ENCODE data around the gene AIFM2. TPM values are rescaled to one million over a fixed set of nuclear protein-coding genes. Genes with fewer than 3 reads are reported as not detected.
A peak's percentile ranks its signal among the peaks of the same experiment; 100 is the strongest.
"Not testable (repeated sequence)": the region's sequence is repeated elsewhere in the genome, so short reads cannot be mapped to it uniquely, and the experiment has no call there.

The AIFM2 gene
- 10.2 TPM for polyA plus RNA-seq (2013, experiment 1 of 2)
- 10.0 TPM for polyA plus RNA-seq (2013, experiment 2 of 2)

DNA sequence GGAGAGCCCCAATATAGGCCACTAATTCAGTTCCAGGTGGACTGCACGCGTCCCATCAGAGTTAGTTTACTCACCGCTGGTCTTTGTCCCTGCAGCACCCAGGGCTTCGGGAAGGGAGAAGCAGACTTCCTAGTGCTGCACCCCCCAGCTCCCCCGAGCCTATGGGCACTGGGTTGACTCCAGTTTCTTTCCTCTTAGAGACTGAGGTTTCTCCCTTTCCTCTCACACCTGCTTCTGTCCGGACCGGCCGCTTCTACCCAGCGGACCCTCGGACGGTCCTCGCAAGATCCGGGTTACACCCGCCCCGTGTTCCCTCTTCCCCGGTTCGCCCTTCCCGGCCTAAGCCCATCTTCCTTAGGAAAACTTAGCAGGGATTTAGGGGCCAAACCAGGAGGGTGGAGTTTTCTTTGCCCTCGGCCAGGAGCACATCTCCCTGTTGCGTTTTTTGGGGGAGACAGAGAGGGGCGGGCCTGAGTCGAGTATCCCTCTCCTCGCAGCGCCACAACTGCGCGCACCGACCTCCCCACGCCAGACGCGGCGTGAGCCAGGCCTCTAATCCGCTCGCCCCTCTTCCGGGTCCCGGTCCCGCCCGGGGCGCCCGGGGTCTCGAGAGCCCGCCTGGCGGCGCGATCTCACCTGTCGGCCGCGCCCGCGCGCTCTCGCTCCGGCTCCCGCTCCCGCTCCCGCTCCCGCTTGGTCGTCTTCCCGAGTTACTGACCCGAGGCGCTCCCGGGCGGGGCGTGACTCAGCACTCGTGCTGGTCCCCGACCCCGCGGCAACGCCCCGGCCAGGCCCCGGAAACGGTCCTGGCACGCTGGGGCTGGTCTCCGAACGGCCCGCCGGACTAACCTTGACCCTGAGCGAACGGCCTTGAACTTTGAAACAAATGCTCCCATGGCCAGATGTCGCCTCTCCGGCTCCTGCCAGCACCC lies at the start of gene AIFM2:
Gene AIFM2 (minus strand): TSS at position 728 of the 932 bp plus-strand sequence. CDS start 8,741 bp downstream, outside the sequence.
- Histone ChIP-seq H4K8ac (ENCODE audit: low read length) (peak within 1 kb of the TSS; percentile 90), H2AFZ (ENCODE audit: low read depth, low read length) (peak within 1 kb of the TSS; percentile 66), H3K9me3 (ENCODE audit: control insufficient read depth, low read length) (no peaks in the 10 kb centered on the region), H3K79me1 (replicated peaks; ENCODE audit: low read length, poor library complexity, severe bottlenecking) (peaks cover 5% of the 10 kb centered on the region), H2BK5ac (ENCODE audit: low read depth, low read length, poor library complexity, severe bottlenecking) (no peak within 1 kb of the TSS), H3K27me3 (ENCODE audit: control insufficient read depth in 1 of 2, insufficient read depth in 1 of 2, low read length in 2 of 2) (no peaks in the 10 kb centered on the region), H3K27ac (ENCODE audit: low read length, poor library complexity, severe bottlenecking) (no peak within 1 kb of the TSS), H2BK12ac (ENCODE audit: low read length in 2 of 2) (peak within 1 kb of the TSS; percentile 22 to 82), H3K23ac (ENCODE audit: low read length in 2 of 2) (peak within 1 kb of the TSS in 1 of 2 experiments; percentile 23), H3K4me3 (ENCODE audit: insufficient read depth in 1 of 2, low read depth in 1 of 2, low read length in 2 of 2) (peak within 1 kb of the TSS; percentile 61 to 91), H3K9ac (ENCODE audit: low read length) (peak within 1 kb of the TSS; percentile 93), H2BK120ac (ENCODE audit: low read depth, low read length) (peak within 1 kb of the TSS; percentile 75), H2BK15ac (ENCODE audit: low read depth, poor library complexity, severe bottlenecking) (peak within 1 kb of the TSS; percentile 97), H3K4ac (ENCODE audit: low read depth in 1 of 2, low read length in 2 of 2) (peak within 1 kb of the TSS; percentile 42 to 68), H3K36me3 (ENCODE audit: control insufficient read depth in 1 of 2, insufficient read depth in 2 of 2, low read depth in 1 of 2, low read length in 2 of 2) (peaks cover 2 to 27% of the 10 kb centered on the region in 2 experiments), H3K4me1 (ENCODE audit: control insufficient read depth, insufficient read depth, low read depth, low read length) (peaks cover 24% of the 10 kb centered on the region), H3K14ac (ENCODE audit: low read length in 2 of 2) (no peak within 1 kb of the TSS), H3K18ac (ENCODE audit: low read depth in 1 of 2, low read length in 2 of 2) (peak within 1 kb of the TSS; percentile 75 to 77), H2AK5ac (ENCODE audit: low read length, severe bottlenecking) (peak within 1 kb of the TSS; percentile 61), H4K91ac (ENCODE audit: low read length) (peak within 1 kb of the TSS; percentile 81), H3K4me2 (ENCODE audit: low read length, poor library complexity, severe bottlenecking) (peak within 1 kb of the TSS; percentile 92)
- WGBS = 6% methylated on average over 72 of the region's 80 CpGs
- peak; percentile 80 for DNase-seq

GRCh38 chr10:70179209-70179608 lies 46.6 kb upstream of the AIFM2 start:
- not testable (repeated sequence) for H3K27ac ChIP-seq (ENCODE audit: low read length, poor library complexity, severe bottlenecking); H3K9ac ChIP-seq (ENCODE audit: low read length); H4K8ac ChIP-seq (ENCODE audit: low read length); H2AK5ac ChIP-seq (ENCODE audit: low read length, severe bottlenecking); H2AFZ ChIP-seq (ENCODE audit: low read depth, low read length); H2BK5ac ChIP-seq (ENCODE audit: low read depth, low read length, poor library complexity, severe bottlenecking); H4K91ac ChIP-seq (ENCODE audit: low read length); DNase-seq; H3K23ac ChIP-seq (ENCODE audit: low read length in 2 of 2); H2BK15ac ChIP-seq (ENCODE audit: low read depth, poor library complexity, severe bottlenecking); H3K79me1 ChIP-seq (replicated peaks; ENCODE audit: low read length, poor library complexity, severe bottlenecking); H3K14ac ChIP-seq (ENCODE audit: low read length in 2 of 2); H3K4ac ChIP-seq (ENCODE audit: low read depth in 1 of 2, low read length in 2 of 2); H3K18ac ChIP-seq (ENCODE audit: low read depth in 1 of 2, low read length in 2 of 2); H3K9me3 ChIP-seq (ENCODE audit: control insufficient read depth, low read length); H3K36me3 ChIP-seq (ENCODE audit: control insufficient read depth in 1 of 2, insufficient read depth in 2 of 2, low read depth in 1 of 2, low read length in 2 of 2); H2BK120ac ChIP-seq (ENCODE audit: low read depth, low read length); H3K4me1 ChIP-seq (ENCODE audit: control insufficient read depth, insufficient read depth, low read depth, low read length); H3K4me2 ChIP-seq (ENCODE audit: low read length, poor library complexity, severe bottlenecking); H3K27me3 ChIP-seq (ENCODE audit: control insufficient read depth in 1 of 2, insufficient read depth in 1 of 2, low read length in 2 of 2); H2BK12ac ChIP-seq (ENCODE audit: low read length in 2 of 2); H3K4me3 ChIP-seq (ENCODE audit: insufficient read depth in 1 of 2, low read depth in 1 of 2, low read length in 2 of 2)
- WGBS = 82% methylated on average over 5 of the region's 8 CpGs

DNA sequence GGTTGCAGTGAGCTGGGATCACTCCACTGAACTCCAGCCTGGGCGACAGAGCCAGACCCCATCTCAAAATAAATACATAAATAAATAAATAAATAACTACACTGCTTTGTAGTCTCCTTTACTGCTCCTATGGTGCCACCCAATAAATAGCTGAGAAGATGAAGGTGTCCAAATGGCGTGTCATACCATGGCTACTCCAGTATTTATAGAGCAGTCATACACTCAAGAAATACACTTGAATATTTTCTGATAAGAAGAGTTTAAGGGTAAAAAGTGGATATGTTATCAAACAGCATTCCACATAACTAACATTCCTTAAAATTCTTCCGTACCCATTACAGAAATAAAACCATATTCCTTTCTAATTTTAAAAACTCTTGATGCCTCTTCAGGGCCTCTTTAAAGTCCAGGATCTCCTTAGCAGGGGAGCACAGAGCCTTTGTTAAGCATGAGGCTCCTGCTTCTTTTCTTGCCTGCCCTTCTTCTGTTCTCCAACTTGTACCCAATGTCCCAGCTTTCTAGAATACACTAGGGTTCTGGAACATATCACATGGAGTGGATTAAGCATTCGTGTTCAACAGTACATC lies 45.6 kb upstream of the AIFM2 start:
- H2BK5ac ChIP-seq (ENCODE audit: low read depth, low read length, poor library complexity, severe bottlenecking) = no peak overlapping the region
- no peaks in the 10 kb centered on the region for H3K79me1 ChIP-seq (replicated peaks; ENCODE audit: low read length, poor library complexity, severe bottlenecking)
- no peak overlapping the region for H2AK5ac ChIP-seq (ENCODE audit: low read length, severe bottlenecking)
- H3K23ac ChIP-seq (ENCODE audit: low read length in 2 of 2) = no peak overlapping the region
- no peaks in the 10 kb centered on the region for H3K36me3 ChIP-seq (ENCODE audit: control insufficient read depth in 1 of 2, insufficient read depth in 2 of 2, low read depth in 1 of 2, low read length in 2 of 2)
- H3K27me3 ChIP-seq (ENCODE audit: control insufficient read depth in 1 of 2, insufficient read depth in 1 of 2, low read length in 2 of 2) = no peaks in the 10 kb centered on the region
- no peak overlapping the region for H2BK15ac ChIP-seq (ENCODE audit: low read depth, poor library complexity, severe bottlenecking)
- H2BK120ac ChIP-seq (ENCODE audit: low read depth, low read length) = no peak overlapping the region
- H3K4me1 ChIP-seq (ENCODE audit: control insufficient read depth, insufficient read depth, low read depth, low read length) = no peaks in the 10 kb centered on the region
- H3K9ac ChIP-seq (ENCODE audit: low read length) = no peak overlapping the region
- no peak for DNase-seq
- no peak overlapping the region for H2AFZ ChIP-seq (ENCODE audit: low read depth, low read length)
- no peak overlapping the region for H4K8ac ChIP-seq (ENCODE audit: low read length)
- H4K91ac ChIP-seq (ENCODE audit: low read length) = no peak overlapping the region
- no peak overlapping the region for H3K4ac ChIP-seq (ENCODE audit: low read depth in 1 of 2, low read length in 2 of 2)
- peaks cover 10% of the 10 kb centered on the region for H3K9me3 ChIP-seq (ENCODE audit: control insufficient read depth, low read length)
- H3K18ac ChIP-seq (ENCODE audit: low read depth in 1 of 2, low read length in 2 of 2) = no peak overlapping the region
- H3K4me2 ChIP-seq (ENCODE audit: low read length, poor library complexity, severe bottlenecking) = no peak overlapping the region
- H3K4me3 ChIP-seq (ENCODE audit: insufficient read depth in 1 of 2, low read depth in 1 of 2, low read length in 2 of 2) = no peak overlapping the region
- 35% methylated on average over 1 of the region's 4 CpGs for WGBS
- no peak overlapping the region for H2BK12ac ChIP-seq (ENCODE audit: low read length in 2 of 2)
- no peak overlapping the region for H3K14ac ChIP-seq (ENCODE audit: low read length in 2 of 2)
- no peak overlapping the region for H3K27ac ChIP-seq (ENCODE audit: low read length, poor library complexity, severe bottlenecking)

- Histone ChIP-seq H3K79me1 (replicated peaks; ENCODE audit: low read length, poor library complexity, severe bottlenecking) (no peaks in the 10 kb centered on the region), H3K27ac (ENCODE audit: low read length, poor library complexity, severe bottlenecking) (no peak overlapping the region), H3K18ac (ENCODE audit: low read depth in 1 of 2, low read length in 2 of 2) (no peak overlapping the region), H3K9ac (ENCODE audit: low read length) (no peak overlapping the region), H3K23ac (ENCODE audit: low read length in 2 of 2) (no peak overlapping the region), H3K27me3 (ENCODE audit: control insufficient read depth in 1 of 2, insufficient read depth in 1 of 2, low read length in 2 of 2) (no peaks in the 10 kb centered on the region), H3K14ac (ENCODE audit: low read length in 2 of 2) (no peak overlapping the region), H3K4ac (ENCODE audit: low read depth in 1 of 2, low read length in 2 of 2) (no peak overlapping the region), H2BK120ac (ENCODE audit: low read depth, low read length) (no peak overlapping the region), H3K4me1 (ENCODE audit: control insufficient read depth, insufficient read depth, low read depth, low read length) (no peaks in the 10 kb centered on the region), H4K8ac (ENCODE audit: low read length) (no peak overlapping the region), H3K4me2 (ENCODE audit: low read length, poor library complexity, severe bottlenecking) (no peak overlapping the region), H2BK15ac (ENCODE audit: low read depth, poor library complexity, severe bottlenecking) (no peak overlapping the region), H2BK12ac (ENCODE audit: low read length in 2 of 2) (no peak overlapping the region), H2AK5ac (ENCODE audit: low read length, severe bottlenecking) (no peak overlapping the region), H3K4me3 (ENCODE audit: insufficient read depth in 1 of 2, low read depth in 1 of 2, low read length in 2 of 2) (no peak overlapping the region), H3K9me3 (ENCODE audit: control insufficient read depth, low read length) (peaks cover 10% of the 10 kb centered on the region), H3K36me3 (ENCODE audit: control insufficient read depth in 1 of 2, insufficient read depth in 2 of 2, low read depth in 1 of 2, low read length in 2 of 2) (no peaks in the 10 kb centered on the region), H2BK5ac (ENCODE audit: low read depth, low read length, poor library complexity, severe bottlenecking) (no peak overlapping the region), H4K91ac (ENCODE audit: low read length) (no peak overlapping the region), H2AFZ (ENCODE audit: low read depth, low read length) (no peak overlapping the region)
- DNase-seq = no peak
- 64% methylated on average over 3 of the region's 6 CpGs for WGBS
Measured at GRCh38 chr10:70176441-70176840, 43.8 kb upstream of the AIFM2 start.

Data from mesenchymal stem cell (in vitro differentiated cells and primary cell).